ENCODE results near the gene SCMH1.

GRCh38 chr1:41110286-41110685 is 131.8 kb downstream of the SCMH1 start:
- TF ChIP-seq CTCF (IDR thresholded peaks at IDR 0.05): no peak
- no peak for TF ChIP-seq POLR2A (IDR thresholded peaks at IDR 0.05)

Data from uterus (tissue), 2 donors.